PC-3 (cell line): Measurements from ENCODE around the gene TGFBI.

Experiments
- EZH2 ChIP-seq: fragments of 300-600 bp; sonication (generic); IDR thresholded peaks from one replicate; pipeline ENCODE4 v1.6.1; 2017; ENCODE audit warnings: antibody characterized with exemption, mild to moderate bottlenecking, low read length; ENCODE audit not compliant: unreplicated experiment
- EZH2phosphoT487 ChIP-seq: fragments of 300-600 bp; sonication (generic); IDR thresholded peaks from 2 replicates; pipeline ENCODE4 v1.6.1; 2018; ENCODE audit warnings: mild to moderate bottlenecking, antibody characterized with exemption, low read length, borderline replicate concordance
- TF ChIP-seq, protein P1 (sequence below): fragments of 300-600 bp; sonication (generic); conservative IDR thresholded peaks from 2 replicates; pipeline ENCODE4 v1.5.1; 2017; ENCODE audit warnings: antibody characterized with exemption, low read depth, mild to moderate bottlenecking, low read length

DNA sequence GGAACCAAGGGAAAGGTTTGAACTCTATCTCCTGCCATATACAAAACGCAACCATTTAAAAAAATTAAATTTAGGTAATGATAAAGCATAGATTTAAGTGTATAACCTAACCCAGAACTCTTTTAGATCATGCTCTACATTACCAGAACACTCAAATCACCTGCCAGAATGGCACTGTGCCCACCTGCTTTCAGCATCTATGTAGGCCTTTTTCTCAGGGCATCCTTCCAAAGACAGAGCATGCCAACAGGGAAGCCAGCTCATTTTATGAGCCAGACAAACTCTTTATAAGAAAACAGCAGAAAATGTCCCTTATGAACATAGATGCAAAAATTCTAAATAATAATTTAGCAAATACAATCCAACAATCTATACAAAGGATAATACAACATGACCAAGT, 55.9 kb downstream of the TGFBI start:
- TF ChIP-seq, protein P1, sequence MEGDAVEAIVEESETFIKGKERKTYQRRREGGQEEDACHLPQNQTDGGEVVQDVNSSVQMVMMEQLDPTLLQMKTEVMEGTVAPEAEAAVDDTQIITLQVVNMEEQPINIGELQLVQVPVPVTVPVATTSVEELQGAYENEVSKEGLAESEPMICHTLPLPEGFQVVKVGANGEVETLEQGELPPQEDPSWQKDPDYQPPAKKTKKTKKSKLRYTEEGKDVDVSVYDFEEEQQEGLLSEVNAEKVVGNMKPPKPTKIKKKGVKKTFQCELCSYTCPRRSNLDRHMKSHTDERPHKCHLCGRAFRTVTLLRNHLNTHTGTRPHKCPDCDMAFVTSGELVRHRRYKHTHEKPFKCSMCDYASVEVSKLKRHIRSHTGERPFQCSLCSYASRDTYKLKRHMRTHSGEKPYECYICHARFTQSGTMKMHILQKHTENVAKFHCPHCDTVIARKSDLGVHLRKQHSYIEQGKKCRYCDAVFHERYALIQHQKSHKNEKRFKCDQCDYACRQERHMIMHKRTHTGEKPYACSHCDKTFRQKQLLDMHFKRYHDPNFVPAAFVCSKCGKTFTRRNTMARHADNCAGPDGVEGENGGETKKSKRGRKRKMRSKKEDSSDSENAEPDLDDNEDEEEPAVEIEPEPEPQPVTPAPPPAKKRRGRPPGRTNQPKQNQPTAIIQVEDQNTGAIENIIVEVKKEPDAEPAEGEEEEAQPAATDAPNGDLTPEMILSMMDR: no peak
- TF ChIP-seq EZH2: no peak
- no peak for TF ChIP-seq EZH2phosphoT487
